NCI-H2196 treated with DMSO at 0.1 percent for 48 hours (cell line): Measurements from ENCODE around the gene SLC1A2.

ENCODE experiments used
- DNase-seq: peaks from one replicate; lab custom pipeline; 2025; ENCODE audit not compliant: unreplicated experiment; lab: John Stamatoyannopoulos, UW

The SLC1A2 gene

DNA sequence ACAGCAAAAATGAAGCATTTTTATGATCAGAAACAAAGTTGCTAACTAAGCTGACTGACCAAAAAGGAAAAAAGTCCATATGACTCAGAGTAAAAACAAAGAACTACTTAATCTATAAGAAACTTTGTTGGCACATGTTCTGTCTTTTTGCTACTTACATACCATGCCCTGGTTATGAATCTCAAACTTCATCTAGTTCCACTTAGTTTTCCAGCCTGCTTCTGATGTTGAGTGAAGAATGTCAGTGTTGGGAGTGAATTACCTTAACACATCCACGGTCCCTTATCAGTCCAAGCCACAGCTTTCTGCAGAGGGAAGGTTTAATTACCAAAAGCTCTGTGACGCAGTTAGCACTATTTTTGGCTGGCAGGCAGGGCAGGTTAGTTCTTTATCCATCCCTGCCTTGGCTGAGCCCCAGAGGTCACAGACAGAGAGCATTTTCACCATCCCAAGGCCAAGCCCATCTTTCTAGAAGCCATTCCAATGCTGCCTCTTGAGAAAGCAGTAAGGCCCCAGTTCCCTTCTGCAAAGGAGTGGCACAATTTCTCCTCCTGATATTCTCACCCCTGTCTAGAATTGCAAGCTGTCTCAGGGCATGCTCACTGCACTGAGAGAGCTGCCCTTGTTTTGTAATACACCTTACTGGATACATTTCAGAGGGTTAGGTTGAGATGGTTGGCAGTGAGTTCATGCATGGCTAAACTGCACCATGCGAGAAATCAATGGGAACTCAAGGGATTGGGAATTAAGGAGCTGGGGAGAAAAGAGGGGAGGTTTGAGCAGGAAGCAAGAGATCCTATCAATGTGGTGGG, 67.1 kb downstream of the SLC1A2 start:
- no peak for DNase-seq

DNA sequence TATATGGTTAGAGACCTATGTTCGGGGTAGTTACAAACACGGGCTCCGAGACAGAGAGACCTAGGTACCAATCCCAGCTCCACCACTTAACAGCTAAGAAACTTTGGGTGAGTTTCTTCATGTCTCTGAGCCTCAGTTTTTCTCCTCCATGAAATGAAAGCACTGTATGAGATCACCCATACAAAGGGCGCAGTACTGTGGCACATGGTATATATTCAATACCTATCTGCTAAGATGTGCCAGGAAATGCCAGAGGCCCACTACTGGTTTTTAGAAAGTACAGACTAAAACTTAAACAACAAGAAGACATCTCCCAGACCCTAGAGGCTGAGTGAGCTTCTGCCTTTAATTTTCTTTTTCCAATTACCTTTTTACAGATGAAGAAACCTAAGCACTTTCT, 69.5 kb downstream of the SLC1A2 start:
- DNase-seq: no peak

DNA sequence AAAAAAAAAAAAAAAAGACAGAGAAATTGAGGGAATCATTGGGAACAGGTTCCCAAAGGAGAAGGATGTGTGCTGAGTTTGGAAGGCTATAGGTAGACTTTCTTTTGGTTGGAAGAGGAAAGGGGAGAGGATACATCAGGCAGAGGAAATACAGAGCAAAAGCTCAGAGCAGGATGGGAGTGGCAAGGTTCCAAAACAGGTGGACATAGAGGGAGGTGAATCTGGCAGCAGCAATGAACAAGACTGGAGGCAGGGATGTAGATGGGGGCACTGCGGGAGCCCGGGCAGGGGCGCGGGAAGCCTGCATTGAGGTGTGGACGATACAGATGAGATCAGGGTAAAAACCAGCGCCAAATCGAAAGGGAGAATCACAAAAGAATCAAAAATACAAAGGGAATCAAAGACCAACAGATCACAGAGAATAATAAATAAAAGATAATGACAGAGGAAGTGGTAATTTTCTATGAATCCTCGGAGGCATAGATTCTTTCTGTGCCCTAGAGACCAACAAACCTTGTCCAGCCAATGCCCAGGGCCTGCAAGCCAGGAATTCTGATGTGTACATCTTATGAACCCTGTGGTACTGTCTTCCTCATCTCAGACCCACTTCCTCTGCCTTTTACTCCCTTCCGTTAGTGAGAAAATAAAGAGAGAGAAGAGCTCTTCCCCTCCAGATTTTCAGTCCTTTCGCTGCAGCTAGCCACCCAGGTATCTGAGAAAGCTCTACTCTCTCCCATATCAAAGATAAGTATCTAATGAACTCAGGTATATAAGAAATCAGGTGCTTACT, 70.3 kb downstream of the SLC1A2 start:
- no peak for DNase-seq

DNA sequence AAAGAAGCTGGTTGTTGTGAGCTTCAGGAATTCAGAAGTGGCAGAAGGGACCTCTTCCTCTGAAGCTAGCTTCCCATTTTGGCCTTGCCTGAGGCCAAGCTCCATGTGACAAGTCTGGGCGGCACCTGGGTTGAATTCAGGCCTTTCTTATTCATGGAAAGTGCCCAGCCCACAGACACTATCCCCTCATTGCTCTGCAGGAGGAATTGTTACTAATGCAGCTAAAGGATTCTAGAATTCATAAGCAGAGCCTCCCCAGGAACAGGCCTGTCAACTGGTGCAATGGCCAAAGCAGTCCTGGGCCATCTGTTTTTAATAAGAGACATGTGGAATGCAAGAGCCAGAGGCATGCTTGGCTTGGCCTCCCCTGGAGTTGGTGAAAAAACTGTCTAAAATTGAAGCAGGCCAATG, 71.4 kb downstream of the SLC1A2 start:
- no peak for DNase-seq

DNA sequence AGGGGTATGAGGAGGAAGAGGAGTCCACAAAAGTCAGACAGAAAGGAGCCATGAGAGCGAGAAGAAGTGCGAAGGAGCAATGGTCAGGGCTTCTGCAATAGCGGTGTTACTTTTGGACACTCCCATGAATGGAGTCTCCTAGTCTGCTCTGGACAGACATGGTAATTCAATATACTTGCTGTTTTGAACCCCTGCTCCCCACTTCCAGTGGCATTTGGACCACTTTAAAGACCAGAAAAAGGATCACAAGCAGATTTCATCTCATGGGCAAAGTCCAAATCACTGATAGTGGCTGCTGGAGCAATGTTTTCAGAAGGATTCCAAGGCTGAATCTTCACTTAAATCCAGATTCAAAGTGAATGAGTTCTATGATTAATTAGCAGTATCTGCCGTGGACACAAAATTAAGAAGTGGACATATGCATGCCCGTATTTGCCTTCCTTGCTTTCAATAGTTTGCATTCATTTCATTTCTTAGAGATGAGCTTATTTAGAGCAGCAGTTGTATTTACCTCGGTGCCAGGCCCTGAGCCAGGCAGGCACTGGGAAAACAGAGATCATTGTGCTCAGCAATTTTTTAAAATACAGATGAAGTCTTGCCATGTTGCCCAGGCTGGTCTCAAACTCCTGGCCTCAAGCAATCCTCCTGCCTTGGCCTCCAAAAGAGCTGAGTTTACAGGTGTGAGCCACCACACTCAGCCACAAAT, 72.0 kb downstream of the SLC1A2 start:
- no peak for DNase-seq

DNA sequence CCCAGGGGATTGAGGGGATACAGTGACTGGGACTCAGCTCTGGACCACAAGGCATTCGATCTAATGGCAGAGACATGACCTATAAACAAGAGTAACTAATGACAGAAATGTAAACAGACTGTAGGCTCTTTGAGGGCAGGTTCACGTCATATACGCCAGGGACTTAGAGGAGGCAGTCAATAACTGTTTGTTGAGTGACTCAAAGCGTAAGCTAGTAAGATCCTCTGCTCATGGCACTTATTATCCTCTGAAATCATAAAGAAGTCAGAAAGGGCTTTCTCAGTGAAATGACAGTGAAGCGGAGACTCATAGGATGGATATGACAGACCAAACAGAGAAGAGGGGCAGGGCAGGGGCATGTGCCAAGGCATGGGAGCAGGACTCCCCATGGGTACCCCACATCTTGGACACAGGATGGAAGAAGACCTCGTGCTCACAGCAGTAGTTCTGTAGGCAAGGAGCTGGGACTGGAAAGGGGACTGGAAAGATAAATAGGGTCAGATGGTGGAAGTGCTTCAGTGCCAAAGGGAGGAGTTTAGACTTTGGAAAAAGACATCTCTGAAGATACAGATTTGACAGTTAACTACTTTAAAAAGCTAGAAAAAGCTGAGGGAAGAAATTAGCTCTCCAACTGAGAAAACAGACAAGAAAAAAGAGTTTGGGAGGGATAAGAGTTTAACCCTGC, 72.7 kb downstream of the SLC1A2 start:
- DNase-seq: no peak

DNA sequence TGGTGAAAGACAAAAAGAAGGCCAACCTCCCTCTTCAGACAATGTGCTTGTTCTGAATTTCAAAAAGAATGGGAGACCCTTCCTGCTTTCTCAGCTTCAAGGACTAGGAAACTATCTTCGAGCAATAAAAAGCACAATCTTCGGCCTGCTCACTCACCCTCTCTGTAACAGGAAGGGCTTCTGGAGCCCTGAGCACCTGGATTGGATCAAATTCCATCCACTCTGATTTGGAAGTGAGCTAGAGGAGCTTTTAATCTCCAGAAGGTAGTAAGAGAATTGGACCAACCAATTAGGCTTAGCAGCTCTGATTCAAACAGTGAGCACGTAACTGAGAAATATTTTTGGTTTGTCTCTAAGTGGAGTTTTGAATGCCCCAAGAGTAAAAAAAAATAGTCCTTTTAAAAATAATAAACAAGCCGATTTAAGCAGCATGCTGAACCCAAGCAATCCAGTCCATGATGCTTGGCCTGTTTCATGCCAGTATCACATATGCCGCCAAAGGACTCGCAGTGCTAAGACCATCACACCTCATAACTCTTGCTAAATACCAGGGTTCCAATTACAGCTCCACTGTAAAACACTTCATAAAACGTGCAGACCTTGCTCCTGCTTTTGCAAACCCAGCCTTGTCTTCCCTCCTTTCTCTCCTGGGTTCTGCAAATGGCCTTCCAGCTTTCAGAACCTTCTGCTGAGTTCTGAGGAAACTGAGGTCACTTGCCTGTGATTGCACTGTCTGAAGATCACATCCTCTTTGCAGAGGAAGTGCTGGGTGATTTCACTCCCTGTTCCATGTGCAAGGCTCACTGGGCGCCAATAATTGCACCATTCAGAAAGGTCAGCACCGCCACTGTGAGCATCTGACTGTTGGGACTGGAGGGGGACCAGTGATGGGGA, 74.4 kb downstream of the SLC1A2 start:
- no peak for DNase-seq

DNA sequence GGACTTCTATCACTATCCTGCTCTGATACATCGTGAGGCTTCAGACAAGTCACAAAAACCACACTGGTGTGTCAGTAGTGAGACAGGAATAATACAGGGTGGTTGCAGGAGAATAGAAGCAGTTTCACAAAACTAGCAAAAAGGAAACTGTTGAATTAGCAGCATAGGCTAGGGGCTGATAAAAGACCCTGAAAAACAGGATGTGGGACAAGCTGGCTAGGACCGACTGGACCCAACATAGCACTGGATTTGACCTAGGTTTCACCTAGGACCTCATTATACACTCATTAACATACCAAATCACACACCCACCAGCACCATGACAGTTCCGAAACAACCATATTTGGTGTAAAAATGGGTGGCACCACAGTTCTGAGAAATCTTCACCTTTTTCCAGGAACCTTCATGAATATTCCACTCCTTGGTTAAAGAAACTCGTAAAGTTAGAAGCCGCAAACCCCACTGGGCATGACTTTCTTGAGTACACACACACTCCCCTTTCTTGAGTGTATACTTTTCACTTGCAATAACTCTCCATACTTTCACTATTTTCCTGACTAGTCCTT, 76.2 kb downstream of the SLC1A2 start:
- DNase-seq: no peak

DNA sequence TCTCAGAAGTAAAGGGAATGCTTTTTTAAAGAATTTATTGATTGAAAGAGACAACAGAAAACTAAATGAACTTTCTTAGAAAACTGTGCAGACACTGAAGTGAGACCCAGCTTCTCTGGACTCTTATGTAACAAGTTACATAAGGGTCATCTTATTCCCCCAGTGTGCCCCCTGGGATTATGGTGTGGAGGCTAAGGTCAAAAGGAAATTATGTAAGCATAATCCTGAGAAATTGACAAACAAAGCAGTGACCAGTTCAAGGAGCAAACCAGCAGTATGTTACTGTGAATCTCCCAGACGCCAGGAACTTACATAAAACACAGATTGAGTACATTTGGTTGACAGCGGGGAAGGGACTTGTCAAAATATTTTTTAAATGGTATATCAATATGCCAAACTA, 78.6 kb downstream of the SLC1A2 start:
- DNase-seq: no peak

DNA sequence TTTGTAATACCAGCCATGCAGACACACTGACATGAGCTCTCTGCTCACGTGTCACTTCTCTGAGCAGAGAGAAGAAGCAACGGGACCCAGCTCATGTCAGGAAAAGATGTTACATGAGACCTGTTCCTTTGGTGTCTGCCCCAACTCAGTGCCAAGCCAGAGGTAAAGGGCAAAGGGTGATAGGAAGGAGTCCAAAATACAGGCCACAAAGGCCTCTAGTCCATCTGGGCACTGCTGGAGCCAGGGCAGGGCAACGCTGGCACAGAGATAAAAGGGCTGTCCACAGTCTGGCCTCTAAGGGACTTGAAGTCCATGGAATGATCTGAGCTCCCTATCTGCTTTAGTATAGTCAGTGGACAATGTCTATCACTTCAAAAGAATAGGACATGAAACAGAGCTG, 79.3 kb downstream of the SLC1A2 start:
- no peak for DNase-seq

DNA sequence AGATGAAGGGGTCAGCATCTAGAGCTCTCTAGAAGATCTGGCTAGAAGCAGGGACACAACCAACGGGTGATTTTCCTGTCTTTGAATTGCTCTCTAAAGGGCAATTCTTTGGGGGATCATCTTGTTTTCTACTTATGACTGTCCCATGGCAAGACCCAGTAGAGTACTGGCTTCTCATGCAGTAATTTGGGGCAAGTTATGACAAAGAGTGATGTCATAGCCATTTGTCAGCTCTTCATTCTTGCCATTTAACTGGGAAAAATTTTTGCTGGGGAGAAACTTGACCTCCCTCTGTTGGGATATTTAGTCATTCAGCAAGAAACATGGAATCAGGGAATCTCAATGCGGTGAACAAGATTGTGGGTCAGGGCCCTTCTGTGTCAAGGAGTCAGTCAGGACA, 80.4 kb downstream of the SLC1A2 start:
- no peak for DNase-seq

DNA sequence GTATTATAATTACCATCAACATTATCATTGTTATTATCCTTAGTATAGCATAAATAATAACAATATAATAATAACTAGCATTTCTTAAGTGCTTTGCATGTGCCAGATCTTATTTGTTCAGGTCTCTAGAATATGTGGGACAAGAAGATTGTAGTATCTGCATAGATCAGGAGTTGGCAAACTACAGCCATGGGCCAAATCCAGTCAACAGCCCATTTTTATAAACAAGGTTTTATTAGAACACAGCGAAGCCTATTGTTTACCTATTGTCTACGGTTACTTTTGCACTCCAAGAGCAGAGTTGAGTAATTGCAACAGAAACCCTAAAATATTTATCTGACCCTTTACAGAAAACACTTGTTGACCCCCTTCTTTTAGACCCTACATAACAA, 81.4 kb downstream of the SLC1A2 start:
- DNase-seq: no peak

DNA sequence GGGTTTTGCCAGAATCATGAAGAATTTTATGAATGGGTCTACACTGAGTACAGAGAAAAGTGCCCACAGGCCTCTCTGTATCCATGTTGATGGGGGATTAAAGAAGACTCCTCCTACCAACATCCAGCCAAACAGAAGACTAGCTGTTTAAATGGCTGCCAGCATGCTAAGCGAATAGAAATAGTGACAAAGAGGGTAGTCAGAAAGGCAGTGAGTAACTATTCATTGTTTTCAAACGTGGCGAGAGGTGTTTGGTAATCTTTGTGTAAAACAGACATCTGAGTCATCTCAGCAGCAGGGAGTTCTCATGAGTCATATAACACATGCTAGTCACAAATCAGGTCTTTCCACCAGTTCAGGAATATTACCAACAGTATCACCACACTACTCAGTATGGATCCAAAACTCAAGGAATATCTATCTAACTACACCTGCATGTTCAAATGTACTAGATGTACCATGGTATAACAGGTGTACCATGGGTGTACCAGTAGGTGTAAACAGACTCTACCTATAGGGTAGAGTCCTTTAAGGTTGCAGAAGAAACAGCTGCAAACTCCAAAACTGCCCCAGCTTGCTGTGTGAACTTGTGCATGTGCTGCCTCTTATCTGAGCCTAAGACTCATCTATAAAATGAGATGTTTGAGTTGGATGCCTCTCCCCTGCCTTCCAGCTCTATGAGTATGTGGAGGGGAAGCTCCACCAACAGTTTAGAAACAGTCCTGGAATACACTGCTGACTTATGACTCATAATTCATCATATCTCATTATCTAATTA, 82.0 kb downstream of the SLC1A2 start:
- DNase-seq: no peak

DNA sequence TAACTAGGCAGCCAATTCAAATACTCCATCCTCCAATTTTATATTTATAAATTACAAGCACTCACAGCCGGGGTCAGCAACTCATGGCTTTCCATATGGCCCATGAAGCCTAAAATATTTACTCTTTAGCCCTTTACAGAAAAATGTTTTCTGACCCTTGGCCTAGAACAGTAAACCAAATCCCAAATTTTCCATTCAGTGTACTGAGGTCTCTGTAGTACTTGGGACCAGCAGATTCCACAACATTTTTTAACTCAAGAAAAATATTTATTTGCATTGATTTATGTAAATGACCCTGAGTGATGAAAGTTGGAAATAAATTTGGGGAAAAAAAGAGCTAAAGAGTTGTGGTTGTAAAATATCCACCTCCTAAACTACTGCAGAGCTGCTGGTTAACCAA, 82.6 kb downstream of the SLC1A2 start:
- DNase-seq: no peak

DNA sequence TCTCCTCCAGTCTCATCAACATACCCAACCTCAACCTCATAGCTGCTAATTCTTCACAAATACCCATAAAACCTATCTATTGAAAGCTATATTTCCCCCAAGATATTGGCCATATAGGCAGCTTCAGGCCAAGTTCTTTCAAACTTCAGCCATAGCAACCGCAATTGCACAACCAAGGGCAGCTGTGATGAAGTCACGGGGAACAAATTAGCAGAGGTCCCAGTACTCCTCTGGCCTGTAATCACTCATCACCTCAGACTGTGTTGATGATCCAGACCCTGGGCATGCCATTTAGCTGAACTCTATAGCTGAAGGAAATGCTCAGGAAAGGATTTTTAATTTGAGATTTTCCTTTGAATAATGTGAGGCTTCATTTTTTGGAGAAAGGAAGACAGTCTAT, 84.1 kb downstream of the SLC1A2 start:
- no peak for DNase-seq

DNA sequence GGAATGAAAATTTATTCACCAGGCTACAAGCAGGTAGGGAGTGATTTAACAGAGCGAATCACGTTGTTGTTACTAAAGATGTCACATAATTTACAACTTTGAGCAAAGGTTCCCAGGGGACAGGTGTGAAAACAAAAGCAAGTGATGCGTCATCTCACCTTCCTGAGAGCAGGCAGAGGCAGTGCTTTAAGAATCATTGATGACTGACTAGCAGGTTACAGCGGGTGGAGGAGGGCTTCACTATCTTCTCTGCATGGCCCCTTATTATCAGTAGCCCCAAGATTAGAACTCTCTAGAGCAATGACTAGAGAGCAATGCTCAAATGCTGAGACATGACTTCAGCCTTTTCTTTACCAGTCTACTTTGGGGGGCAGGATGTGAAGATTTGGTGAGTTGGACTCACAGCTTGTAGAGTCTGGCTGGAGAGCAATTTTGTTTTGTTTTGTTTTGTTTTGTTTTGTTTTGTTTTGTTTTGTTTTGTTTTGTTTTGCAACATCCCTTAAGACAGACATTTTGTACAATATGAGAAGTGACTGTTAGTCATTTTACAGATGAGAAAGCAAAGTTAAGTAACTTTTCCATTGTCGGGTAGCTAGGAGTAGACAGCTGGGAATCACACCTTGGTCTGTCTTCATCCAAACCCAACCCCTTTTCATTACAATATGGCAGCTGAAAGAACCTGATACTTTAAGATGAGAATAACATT, 84.8 kb downstream of the SLC1A2 start:
- no peak for DNase-seq

DNA sequence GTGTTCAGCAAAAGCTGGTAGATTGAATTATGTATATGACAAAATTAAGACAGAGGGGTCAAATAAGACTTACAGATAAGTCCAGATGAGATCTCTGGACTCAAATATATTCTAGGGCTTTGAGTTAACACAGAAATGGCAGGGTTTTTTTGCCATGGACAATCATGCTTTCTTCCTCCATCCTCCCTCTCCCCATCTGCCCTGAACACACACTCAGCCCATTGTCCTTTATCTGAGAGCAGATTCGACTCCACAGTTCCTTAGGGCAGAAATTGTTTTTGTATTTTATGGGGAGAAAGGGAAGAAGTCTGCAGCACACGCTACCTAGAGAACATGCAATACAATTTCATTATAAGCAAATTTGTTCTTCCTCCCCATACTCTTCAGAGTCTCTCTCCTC, 86.8 kb downstream of the SLC1A2 start:
- DNase-seq: no peak

DNA sequence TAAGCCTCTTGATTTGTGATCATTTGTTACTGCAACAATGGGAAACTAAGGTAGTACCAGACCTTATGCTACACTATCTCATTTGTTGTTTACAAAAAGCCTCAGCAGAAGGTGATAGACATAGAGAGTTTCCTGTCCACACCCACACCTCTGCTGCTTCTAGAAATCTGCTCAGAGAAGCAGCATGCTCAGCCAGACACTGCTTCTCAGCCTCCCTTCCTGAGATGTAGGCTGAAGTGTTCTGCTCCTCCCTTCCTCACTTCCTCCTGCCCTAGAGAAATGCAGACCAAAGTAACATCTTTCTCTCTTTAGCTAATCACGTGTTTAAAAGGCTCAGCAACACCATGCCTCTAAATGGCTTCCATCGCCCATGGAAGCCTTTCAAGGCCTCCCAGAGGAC, 88.4 kb downstream of the SLC1A2 start:
- no peak for DNase-seq
